ENCODE measurements around the gene LRRC46. TPM values are rescaled to one million over a fixed set of nuclear protein-coding genes. Genes with fewer than 3 reads are reported as not detected.

LRRC46 gene
- total RNA-seq, 2 donors from 2014 or later: 0.59 TPM; not detected in 1

DNA sequence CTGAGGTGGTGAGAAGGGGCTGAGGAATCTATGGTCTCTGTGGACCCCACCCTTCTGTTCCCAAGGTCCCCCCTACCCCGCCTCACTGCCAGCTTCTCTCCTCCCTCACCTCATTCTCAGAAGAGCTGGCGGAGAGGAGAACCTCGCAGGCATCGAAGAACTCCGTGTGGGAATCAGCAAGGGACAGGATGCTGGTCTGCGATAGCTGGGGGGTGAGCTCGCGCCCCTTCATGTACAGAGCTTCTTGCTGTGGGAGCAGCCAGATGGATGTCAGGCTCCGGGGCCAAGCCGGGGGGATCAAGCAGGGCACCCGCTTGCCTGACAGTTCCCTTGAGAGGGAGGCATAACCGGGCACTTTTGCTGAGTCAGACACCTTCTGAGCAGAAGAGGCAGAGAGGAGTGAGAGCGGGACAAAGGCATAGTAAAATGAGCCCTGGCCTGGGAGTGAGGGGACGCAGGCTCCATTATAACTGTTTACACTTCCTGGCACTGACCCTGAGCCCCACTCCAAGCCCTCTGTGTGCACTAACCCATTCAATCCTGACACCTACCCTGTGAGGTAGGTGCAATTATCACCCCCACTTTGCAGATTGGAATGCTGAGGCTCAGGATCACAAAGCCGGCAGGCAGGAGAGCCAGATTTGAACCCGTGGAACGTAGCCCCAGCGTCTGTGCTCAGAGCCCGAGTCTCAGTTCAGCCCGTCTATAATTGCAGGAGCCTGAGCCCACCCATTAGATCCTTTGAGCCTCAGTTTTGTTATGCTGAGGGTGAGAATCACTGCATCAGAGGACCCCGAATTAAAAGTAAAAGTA is 16.2 kb upstream of the LRRC46 start:
- TF ChIP-seq, protein P1, sequence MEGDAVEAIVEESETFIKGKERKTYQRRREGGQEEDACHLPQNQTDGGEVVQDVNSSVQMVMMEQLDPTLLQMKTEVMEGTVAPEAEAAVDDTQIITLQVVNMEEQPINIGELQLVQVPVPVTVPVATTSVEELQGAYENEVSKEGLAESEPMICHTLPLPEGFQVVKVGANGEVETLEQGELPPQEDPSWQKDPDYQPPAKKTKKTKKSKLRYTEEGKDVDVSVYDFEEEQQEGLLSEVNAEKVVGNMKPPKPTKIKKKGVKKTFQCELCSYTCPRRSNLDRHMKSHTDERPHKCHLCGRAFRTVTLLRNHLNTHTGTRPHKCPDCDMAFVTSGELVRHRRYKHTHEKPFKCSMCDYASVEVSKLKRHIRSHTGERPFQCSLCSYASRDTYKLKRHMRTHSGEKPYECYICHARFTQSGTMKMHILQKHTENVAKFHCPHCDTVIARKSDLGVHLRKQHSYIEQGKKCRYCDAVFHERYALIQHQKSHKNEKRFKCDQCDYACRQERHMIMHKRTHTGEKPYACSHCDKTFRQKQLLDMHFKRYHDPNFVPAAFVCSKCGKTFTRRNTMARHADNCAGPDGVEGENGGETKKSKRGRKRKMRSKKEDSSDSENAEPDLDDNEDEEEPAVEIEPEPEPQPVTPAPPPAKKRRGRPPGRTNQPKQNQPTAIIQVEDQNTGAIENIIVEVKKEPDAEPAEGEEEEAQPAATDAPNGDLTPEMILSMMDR (IDR thresholded peaks at IDR 0.05): no peak
- no peak overlapping the region for H3K27ac ChIP-seq
- H3K4me1 ChIP-seq: peaks cover 0 to 15% of the 10 kb centered on the region in 2 donors
- no peak for DNase-seq (ENCODE audit: low spot score)
- H3K36me3 ChIP-seq: peaks cover 41% of the 10 kb centered on the region
- no peaks in the 10 kb centered on the region for H3K27me3 ChIP-seq
- no peaks in the 10 kb centered on the region for H3K9me3 ChIP-seq
- no peak overlapping the region for H3K4me3 ChIP-seq

DNA sequence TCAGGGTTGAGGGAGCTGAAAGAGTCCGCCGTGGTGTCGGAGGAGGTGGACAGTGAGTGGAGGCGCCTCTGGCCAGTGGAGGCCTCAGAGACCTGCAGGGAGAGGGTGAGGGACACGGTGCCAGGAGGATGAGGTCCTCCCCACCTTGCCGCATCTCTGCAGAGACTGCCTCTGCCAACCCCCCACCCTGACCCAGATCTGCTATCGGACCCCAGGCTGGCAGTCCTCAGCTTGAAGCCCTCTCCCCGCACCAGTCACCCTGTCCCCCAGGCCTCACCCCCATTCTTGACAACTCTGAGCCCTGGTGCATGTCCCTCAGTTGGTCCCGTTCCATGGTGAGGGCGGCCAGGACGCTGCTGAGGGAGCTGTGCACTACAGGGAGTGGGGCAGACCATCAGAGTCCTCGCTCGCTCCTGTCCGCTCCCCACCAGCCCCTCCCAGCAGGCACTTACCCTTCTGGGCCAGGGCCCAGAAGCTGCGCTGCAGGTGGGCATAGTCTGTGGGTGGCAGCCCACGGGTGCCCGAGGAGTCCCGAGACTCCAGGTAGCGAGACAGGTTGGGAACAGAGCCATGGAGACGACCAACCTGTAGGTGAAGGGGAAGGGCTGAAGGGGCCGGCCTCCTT is 15.2 kb upstream of the LRRC46 start:
- Histone ChIP-seq H3K4me3 (no peak overlapping the region), H3K9me3 (no peaks in the 10 kb centered on the region), H3K4me1 (peaks cover 0 to 15% of the 10 kb centered on the region in 2 donors), H3K27me3 (no peaks in the 10 kb centered on the region), H3K36me3 (peaks cover 41% of the 10 kb centered on the region), H3K27ac (no peak overlapping the region)
- DNase-seq (ENCODE audit: low spot score): no peak
- TF ChIP-seq, protein P1 (IDR thresholded peaks at IDR 0.05): no peak

DNA sequence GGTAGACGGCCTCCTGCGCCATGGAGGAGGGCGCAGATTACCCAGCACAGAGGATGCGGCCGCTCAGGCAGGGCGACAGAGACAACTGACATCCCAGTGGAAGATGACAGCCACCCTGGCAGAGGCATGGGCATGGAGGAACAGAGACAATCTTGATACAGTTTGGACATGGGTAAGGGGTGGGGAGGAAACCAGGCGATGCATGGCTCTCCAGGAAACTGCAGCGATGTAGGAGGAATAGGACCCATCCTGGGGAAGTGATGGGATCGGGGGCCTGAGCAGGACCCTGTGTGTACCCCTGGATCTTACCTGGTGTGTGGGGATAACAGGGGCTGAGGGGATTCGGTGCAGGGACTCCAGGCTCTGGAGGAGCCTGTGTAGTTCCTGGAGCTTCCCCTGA is 14.5 kb upstream of the LRRC46 start:
- Histone ChIP-seq H3K4me3 (no peak overlapping the region), H3K27ac (no peak overlapping the region), H3K36me3 (peaks cover 41% of the 10 kb centered on the region), H3K9me3 (no peaks in the 10 kb centered on the region), H3K4me1 (peaks cover 0 to 20% of the 10 kb centered on the region in 2 donors), H3K27me3 (no peaks in the 10 kb centered on the region)
- no peak for DNase-seq (ENCODE audit: low spot score)
- TF ChIP-seq, protein P1 (IDR thresholded peaks at IDR 0.05): no peak

DNA sequence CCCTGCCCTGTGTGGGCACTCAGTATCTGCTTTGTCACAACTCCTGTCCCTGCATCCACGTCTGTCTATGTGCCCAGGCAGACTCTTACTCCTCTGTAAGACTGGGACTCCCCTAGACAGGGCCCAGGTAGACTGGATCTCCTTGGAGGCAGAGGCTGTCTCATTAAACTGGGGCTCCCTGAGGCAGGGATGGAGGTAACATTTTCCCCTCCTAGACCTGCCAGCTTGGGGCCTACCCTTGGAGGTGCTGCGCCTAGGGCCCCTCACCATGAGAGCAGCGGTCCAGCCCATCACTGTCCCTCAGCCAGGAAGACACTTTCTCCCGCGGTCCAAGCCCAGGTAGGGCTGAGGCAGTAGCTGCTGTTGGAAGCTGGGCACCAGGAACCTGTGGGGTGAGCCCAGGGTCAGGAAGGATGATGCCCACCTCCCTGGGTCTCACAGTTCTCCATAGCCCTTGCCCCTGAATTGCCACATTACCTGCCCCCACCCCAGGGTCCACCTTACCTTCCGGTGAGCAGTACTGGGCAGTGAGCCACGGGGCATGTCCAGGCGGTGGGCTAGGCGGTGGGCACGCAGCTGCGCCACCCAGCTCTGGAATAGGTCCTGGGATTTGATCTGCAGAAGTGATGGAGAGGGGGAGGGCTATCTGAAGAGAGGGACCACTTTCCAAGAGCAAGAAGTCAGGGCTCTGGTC is 13.3 kb upstream of the LRRC46 start:
- H3K9me3 ChIP-seq: no peaks in the 10 kb centered on the region
- TF ChIP-seq, protein P1 (IDR thresholded peaks at IDR 0.05): no peak
- no peak overlapping the region for H3K4me3 ChIP-seq
- H3K36me3 ChIP-seq: peaks cover 38% of the 10 kb centered on the region
- H3K27ac ChIP-seq: no peak overlapping the region
- H3K4me1 ChIP-seq: peaks cover 0 to 26% of the 10 kb centered on the region in 2 donors
- DNase-seq (ENCODE audit: low spot score): no peak
- H3K27me3 ChIP-seq: no peaks in the 10 kb centered on the region

DNA sequence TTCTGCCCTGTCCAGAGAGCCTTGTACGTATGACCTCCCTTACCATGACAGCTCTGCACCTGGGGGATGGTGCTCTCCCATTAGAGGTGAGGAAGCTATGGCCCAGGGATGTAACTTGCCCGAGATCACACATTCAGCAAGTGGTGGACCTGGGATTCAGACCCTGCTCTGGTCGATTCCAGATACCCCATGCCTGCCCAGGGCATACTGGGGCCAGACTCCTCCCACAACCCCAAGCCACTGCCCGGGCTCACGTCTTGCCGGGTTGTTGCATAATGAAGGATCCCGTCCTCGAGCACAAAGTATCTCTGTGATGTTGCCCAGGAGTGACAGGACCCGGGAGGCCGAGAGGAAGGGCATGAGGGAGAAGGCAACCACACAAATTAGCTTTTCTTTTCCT is 12.0 kb upstream of the LRRC46 start:
- no peak for DNase-seq (ENCODE audit: low spot score)
- TF ChIP-seq, protein P1 (IDR thresholded peaks at IDR 0.05): no peak
- Histone ChIP-seq H3K36me3 (peaks cover 45% of the 10 kb centered on the region), H3K27ac (no peak overlapping the region), H3K4me3 (no peak overlapping the region), H3K27me3 (no peaks in the 10 kb centered on the region), H3K9me3 (no peaks in the 10 kb centered on the region), H3K4me1 (peaks cover 0 to 26% of the 10 kb centered on the region in 2 donors)

Measured in right atrium auricular region (tissue), 2 donors.